Lung (tissue), 16 donors: Measurements from ENCODE around the gene GADD45A. TPM values are rescaled to one million over a fixed set of nuclear protein-coding genes. Genes with fewer than 3 reads are reported as not detected.

Experiments
- ATAC-seq: fragments of 200-7000 bp; cut with Tn5 transposase; one replicate; pipeline ENCODE4 v1.9.1; 2020; ENCODE audit warnings: moderate number of reproducible peaks; ENCODE audit not compliant: insufficient read depth, low FRiP score
- DNase-seq, 3 donors: peaks; one replicate each; pipeline ENCODE4 v3.0.0-alpha.2; 2013 to 2017
- H3K27ac ChIP-seq, 2 donors: one replicate each; pipeline ENCODE4 v1.5.1; 2013; ENCODE audit warnings: mild to moderate bottlenecking in 2 of 2, moderate library complexity in 2 of 2, control low read depth in 1 of 2, inconsistent platforms in 1 of 2, low read depth in 1 of 2, low read length in 1 of 2
- H3K27me3 ChIP-seq, 3 donors: one replicate each; pipeline ENCODE4 v1.5.1; 2013; ENCODE audit warnings: low read length in 2 of 3; ENCODE audit not compliant: control insufficient read depth in 3 of 3, insufficient read depth in 3 of 3
- H3K36me3 ChIP-seq, 4 donors: one replicate each; pipeline ENCODE4 v1.5.1; 2013; ENCODE audit warnings: low read length in 4 of 4, mild to moderate bottlenecking in 1 of 4, moderate library complexity in 1 of 4; ENCODE audit not compliant: control insufficient read depth in 4 of 4, insufficient read depth in 4 of 4
- H3K4me1 ChIP-seq, 5 donors: one replicate each; pipeline ENCODE4 v1.5.1; 2013; ENCODE audit warnings: low read length in 5 of 5, mild to moderate bottlenecking in 2 of 5, moderate library complexity in 1 of 5; ENCODE audit not compliant: control insufficient read depth in 5 of 5, insufficient read depth in 5 of 5
- H3K4me3 ChIP-seq: one replicate; pipeline ENCODE4 v1.5.1; 2013; ENCODE audit warnings: mild to moderate bottlenecking, control low read depth, moderate library complexity
- H3K9ac ChIP-seq, 2 donors: one replicate each; pipeline ENCODE4 v1.5.1; 2013; ENCODE audit warnings: low read length in 2 of 2, control low read depth in 1 of 2; ENCODE audit not compliant: insufficient read depth in 1 of 2
- H3K9me3 ChIP-seq, 4 donors: one replicate each; pipeline ENCODE4 v1.5.1; 2013; ENCODE audit warnings: low read length in 3 of 4, mild to moderate bottlenecking in 1 of 4, moderate library complexity in 1 of 4; ENCODE audit not compliant: control insufficient read depth in 4 of 4, insufficient read depth in 3 of 4
- WGBS, 2 donors: extraction: QIAGEN DNeasy Blood & Tissue Kit; methylation state at CpG; one replicate each; pipeline ENCODE4 v1.1.7; 2013; 5-methylcytosine and 5-hydroxymethylcytosine counted together
- long read RNA-seq, 5 donors: transcript quantifications; one replicate each; lab custom pipeline, GENCODE V29; 2026
- polyA plus RNA-seq, 2 donors: library from polyadenylated mRNA; stranded (reverse); fragments of 200-250 nt; gene quantifications; one replicate each; pipeline ENCODE4 v1.2.1, GENCODE V29; 2013
- total RNA-seq, 2 donors: library from RNA; depleted of rRNA in 1 of 2; stranded (reverse); fragments of >200 nt in 1 of 2; gene quantifications; one replicate each; pipeline ENCODE4 v1.2.1, GENCODE V29; 2014 to 2021
- TF ChIP-seq, protein P1 (sequence below): IDR thresholded peaks from 2 replicates; pipeline ENCODE4 v1.5.1; 2012; ENCODE audit warnings: mild to moderate bottlenecking; ENCODE audit errors: control extremely low read depth, extremely low read depth
- donor health status: control.
- donor health status: control.
- donor health status: Bipolar disorder and iron deficiency.
- donor health status: healthy.
- donor health status: DM: yes; HTN: yes; CAD: no.

Gene GADD45A, protein sequence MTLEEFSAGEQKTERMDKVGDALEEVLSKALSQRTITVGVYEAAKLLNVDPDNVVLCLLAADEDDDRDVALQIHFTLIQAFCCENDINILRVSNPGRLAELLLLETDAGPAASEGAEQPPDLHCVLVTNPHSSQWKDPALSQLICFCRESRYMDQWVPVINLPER
- 10 to 100 TPM; 12.9 to 35.2 TPM for total RNA-seq
- 10 to 100 TPM; 35.2 to 52.0 TPM for polyA plus RNA-seq
- long read RNA-seq, donor 1, transcript GADD45A-202 (4 exons, 1,496 nt): major isoform, 6 of 6 reads
- long read RNA-seq, donor 1, partial matches to known transcripts: 0 of 6 reads
- long read RNA-seq, donor 1, other reads (novel, unspliced or antisense): 0 of 6 reads
- long read RNA-seq, donor 2, partial matches to known transcripts: 0 of 4 reads
- long read RNA-seq, donor 2, other reads (novel, unspliced or antisense): 0 of 4 reads
- long read RNA-seq, donor 3, transcript GADD45A-202 (4 exons, 1,496 nt): major isoform, 12 of 12 reads
- long read RNA-seq, donor 3, partial matches to known transcripts: 0 of 12 reads
- long read RNA-seq, donor 3, other reads (novel, unspliced or antisense): 0 of 12 reads
- long read RNA-seq, donor 4, partial matches to known transcripts: 7 of 10 reads
- long read RNA-seq, donor 4, other reads (novel, unspliced or antisense): 0 of 10 reads
- long read RNA-seq, donor 5, transcript GADD45A-202 (4 exons, 1,496 nt): major isoform, 12 of 22 reads
- long read RNA-seq, donor 5, partial matches to known transcripts: 8 of 22 reads
- long read RNA-seq, donor 5, other reads (novel, unspliced or antisense): 0 of 22 reads

DNA sequence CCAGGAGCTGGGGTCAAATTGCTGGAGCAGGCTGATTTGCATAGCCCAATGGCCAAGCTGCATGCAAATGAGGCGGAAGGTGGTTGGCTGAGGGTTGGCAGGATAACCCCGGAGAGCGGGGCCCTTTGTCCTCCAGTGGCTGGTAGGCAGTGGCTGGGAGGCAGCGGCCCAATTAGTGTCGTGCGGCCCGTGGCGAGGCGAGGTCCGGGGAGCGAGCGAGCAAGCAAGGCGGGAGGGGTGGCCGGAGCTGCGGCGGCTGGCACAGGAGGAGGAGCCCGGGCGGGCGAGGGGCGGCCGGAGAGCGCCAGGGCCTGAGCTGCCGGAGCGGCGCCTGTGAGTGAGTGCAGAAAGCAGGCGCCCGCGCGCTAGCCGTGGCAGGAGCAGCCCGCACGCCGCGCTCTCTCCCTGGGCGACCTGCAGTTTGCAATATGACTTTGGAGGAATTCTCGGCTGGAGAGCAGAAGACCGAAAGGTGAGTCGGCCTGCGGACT lies at the start of gene GADD45A:
TSS of gene GADD45A (plus strand) at position 135 of the 491 bp plus-strand sequence. CDS start at position 429, 294 bp downstream.
- DNase-seq: peak; percentile 99 to 100 (median 99)
- Histone ChIP-seq H3K27me3 (no peaks in the 10 kb centered on the region), H3K27ac (peak within 1 kb of the TSS; percentile 98 to 99), H3K9ac (peak within 1 kb of the TSS; percentile 53 to 61), H3K9me3 (no peaks in the 10 kb centered on the region), H3K36me3 (peaks cover 0 to 7% (median 3%) of the 10 kb centered on the region in 4 donors), H3K4me1 (peaks cover 0 to 21% (median 6%) of the 10 kb centered on the region in 5 donors), H3K4me3 (peak within 1 kb of the TSS; percentile 84)
- WGBS, 2 donors: 0 to 1% methylated on average over 39 of the region's 39 CpGs
- TF ChIP-seq, protein P1, sequence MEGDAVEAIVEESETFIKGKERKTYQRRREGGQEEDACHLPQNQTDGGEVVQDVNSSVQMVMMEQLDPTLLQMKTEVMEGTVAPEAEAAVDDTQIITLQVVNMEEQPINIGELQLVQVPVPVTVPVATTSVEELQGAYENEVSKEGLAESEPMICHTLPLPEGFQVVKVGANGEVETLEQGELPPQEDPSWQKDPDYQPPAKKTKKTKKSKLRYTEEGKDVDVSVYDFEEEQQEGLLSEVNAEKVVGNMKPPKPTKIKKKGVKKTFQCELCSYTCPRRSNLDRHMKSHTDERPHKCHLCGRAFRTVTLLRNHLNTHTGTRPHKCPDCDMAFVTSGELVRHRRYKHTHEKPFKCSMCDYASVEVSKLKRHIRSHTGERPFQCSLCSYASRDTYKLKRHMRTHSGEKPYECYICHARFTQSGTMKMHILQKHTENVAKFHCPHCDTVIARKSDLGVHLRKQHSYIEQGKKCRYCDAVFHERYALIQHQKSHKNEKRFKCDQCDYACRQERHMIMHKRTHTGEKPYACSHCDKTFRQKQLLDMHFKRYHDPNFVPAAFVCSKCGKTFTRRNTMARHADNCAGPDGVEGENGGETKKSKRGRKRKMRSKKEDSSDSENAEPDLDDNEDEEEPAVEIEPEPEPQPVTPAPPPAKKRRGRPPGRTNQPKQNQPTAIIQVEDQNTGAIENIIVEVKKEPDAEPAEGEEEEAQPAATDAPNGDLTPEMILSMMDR: no peak
- ATAC-seq: peak; percentile 93

DNA sequence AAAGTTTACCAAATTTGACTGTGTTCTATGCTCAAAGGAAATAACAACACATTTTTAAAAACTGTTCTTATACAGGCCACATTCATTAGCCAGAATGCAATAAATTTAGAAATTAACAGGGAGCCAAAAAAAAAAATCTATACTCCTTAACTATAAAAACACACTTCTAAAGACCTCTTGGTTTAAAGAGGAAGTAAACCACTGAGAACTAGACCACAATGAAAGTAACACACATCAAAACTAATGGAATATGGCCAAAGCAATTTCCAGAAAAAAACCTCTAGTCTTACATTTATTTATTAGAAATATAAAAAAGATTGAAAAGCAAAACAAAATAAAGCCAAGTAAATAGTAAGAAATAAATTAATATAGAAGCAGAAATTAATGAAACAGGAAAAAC lies 48.9 kb upstream of the GADD45A start:
- no peaks in the 10 kb centered on the region for H3K36me3 ChIP-seq
- DNase-seq (no peak), ATAC-seq (no peak)
- H3K27me3 ChIP-seq: no peaks in the 10 kb centered on the region
- H3K27ac ChIP-seq: no peak overlapping the region
- H3K4me1 ChIP-seq: peaks cover 0 to 5% (median 0%) of the 10 kb centered on the region in 5 donors
- H3K9ac ChIP-seq: no peak overlapping the region
- H3K9me3 ChIP-seq: no peaks in the 10 kb centered on the region
- TF ChIP-seq, protein P1: no peak
- H3K4me3 ChIP-seq: no peak overlapping the region

DNA sequence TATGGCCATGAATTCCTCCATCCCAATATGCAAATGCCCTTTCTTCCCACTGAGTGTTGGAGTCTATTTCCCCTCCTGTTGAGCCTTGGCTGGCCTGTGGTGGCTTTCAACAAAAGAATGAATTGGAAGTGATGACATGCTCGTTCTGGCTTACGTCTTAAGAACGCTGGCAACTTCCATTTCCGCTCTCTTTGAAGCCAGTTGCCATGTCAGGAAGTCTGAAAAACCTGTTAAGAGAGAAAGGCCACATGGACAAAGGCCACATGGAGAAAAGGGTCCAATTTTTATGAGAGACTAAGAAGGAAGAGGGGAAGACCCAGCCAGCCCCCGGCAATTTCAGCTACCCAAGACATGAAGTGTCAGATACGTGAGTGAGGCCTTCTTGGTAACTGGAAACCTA lies 45.6 kb upstream of the GADD45A start:
- 80 to 85% methylated on average over 6 of the region's 6 CpGs for WGBS, 2 donors
- H3K9ac ChIP-seq: no peak overlapping the region
- H3K36me3 ChIP-seq: no peaks in the 10 kb centered on the region
- TF ChIP-seq, protein P1: no peak
- ATAC-seq (no peak), DNase-seq (peak in 2 of 3 donors; percentile 69 to 81)
- no peaks in the 10 kb centered on the region for H3K27me3 ChIP-seq
- no peaks in the 10 kb centered on the region for H3K9me3 ChIP-seq
- H3K27ac ChIP-seq: peak overlapping the region in 1 of 2 donors; percentile 17
- H3K4me3 ChIP-seq: no peak overlapping the region
- H3K4me1 ChIP-seq: peaks cover 0 to 12% (median 0%) of the 10 kb centered on the region in 5 donors
